Lower leg skin (tissue), 3 donors: Measurements from ENCODE around the gene SYMPK.

Experiments used
- POLR2A ChIP-seq, 2 donors: fragments of 450-650 bp; IDR thresholded peaks; one replicate each; pipeline ENCODE4 v1.6.1; 2016 to 2017; ENCODE audit warnings: antibody characterized with exemption in 2 of 2, mild to moderate bottlenecking in 1 of 2, moderate library complexity in 1 of 2
- TF ChIP-seq, protein P1 (sequence below), 3 donors: fragments of 450-650 bp; IDR thresholded peaks; one replicate each; pipeline ENCODE4 v1.5.1; 2016; ENCODE audit warnings: antibody characterized with exemption in 3 of 3, mild to moderate bottlenecking in 3 of 3, moderate library complexity in 2 of 3

DNA sequence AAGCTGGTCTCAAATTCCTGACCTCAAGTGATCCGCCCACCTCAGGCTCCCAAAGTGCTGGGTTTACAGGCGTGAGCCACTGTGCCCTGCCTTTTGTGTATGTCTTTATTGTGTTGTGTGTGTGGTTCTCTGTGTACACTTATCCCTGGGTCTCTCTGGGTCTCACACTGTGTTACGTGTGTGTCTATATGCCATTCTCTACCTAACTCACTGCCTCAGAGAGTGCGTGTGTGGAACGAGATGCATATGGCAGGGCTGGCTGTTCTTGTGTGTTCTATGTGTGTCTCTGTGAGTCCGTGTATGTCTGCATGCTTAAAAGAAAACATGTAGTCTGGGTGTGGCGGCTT lies 11.6 kb upstream of the SYMPK start:
- TF ChIP-seq, protein P1, sequence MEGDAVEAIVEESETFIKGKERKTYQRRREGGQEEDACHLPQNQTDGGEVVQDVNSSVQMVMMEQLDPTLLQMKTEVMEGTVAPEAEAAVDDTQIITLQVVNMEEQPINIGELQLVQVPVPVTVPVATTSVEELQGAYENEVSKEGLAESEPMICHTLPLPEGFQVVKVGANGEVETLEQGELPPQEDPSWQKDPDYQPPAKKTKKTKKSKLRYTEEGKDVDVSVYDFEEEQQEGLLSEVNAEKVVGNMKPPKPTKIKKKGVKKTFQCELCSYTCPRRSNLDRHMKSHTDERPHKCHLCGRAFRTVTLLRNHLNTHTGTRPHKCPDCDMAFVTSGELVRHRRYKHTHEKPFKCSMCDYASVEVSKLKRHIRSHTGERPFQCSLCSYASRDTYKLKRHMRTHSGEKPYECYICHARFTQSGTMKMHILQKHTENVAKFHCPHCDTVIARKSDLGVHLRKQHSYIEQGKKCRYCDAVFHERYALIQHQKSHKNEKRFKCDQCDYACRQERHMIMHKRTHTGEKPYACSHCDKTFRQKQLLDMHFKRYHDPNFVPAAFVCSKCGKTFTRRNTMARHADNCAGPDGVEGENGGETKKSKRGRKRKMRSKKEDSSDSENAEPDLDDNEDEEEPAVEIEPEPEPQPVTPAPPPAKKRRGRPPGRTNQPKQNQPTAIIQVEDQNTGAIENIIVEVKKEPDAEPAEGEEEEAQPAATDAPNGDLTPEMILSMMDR (IDR thresholded peaks at IDR 0.05), result no peak
- TF ChIP-seq POLR2A (IDR thresholded peaks at IDR 0.05), result no peak
